ENCODE measurements around the gene BCL11A. TPM values are rescaled to one million over a fixed set of nuclear protein-coding genes. Genes with fewer than 3 reads are reported as not detected.

The BCL11A gene
- under 0.01 TPM in 1 of 2 replicates, not detected in the other for total RNA-seq

DNA sequence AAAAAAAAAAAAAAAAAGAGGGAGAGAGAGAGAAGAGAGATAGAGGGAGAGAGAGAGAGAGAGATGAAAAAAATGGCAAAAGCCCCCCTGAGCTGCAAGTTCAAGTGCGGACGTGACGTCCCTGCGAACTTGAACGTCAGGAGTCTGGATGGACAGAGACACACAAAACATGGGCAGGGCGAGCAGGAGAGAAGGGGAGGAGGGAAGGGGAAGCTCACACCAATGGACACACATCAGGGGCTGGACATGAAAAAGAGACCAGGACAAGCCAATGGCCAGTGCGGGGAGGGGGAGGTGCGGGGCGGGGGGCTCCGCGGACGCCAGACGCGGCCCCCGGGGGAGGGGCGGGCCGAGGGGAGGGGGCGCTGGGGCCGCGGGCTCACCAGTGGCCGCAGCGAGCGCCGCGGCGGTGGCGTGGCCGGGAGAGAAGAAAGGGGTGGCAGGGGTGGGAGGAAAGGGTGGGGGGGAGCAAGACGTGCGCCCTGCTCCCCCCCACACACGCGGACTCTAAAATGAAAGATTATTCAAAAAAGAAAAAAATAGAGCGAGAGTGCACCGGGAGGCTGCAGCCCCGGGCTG, at the start of gene BCL11A:
BCL11A (minus strand) TSS at position 160 of the 579 bp plus-strand sequence. CDS start 384 bp downstream, outside the sequence.

Other genes with a start within 250 kb of the BCL11A start
- gene PAPOLG, start 202.6 kb upstream of the BCL11A start, total RNA-seq, result 14.0 and 19.9 TPM in 2 replicates

Measured in subcutaneous preadipocyte (primary cell).